Activated T-helper 17 cell treated with anti-CD3 and anti-CD28 coated beads, Interleukin-2, amount 50 U/mL, for 72 hours (primary cell): ENCODE data around the gene NDUFS7. TPM values are rescaled to one million over a fixed set of nuclear protein-coding genes. Genes with fewer than 3 reads are reported as not detected.

Experiments
- ATAC-seq: fragments of 150-1000 bp; cut with Tn5 transposase; replicated peaks from 2 replicates; pipeline ENCODE4 v1.10.0; 2021; ENCODE audit warnings: mild to moderate bottlenecking, moderate library complexity
- H3K27ac Mint-ChIP-seq: one replicate; pipeline ENCODE4 v1.8.0; 2022; ENCODE audit warnings: mixed read lengths
- H3K27me3 Mint-ChIP-seq: one replicate; pipeline ENCODE4 v1.8.0; 2022; ENCODE audit warnings: mixed read lengths
- H3K36me3 Mint-ChIP-seq: one replicate; pipeline ENCODE4 v1.8.0; 2022; ENCODE audit warnings: low read depth, mild to moderate bottlenecking, mixed read lengths
- H3K4me1 Mint-ChIP-seq: one replicate; pipeline ENCODE4 v1.8.0; 2022; ENCODE audit warnings: mixed read lengths
- H3K4me3 Mint-ChIP-seq: one replicate; pipeline ENCODE4 v1.8.0; 2022; ENCODE audit warnings: mild to moderate bottlenecking, mixed read lengths
- H3K9me3 Mint-ChIP-seq: one replicate; pipeline ENCODE4 v1.8.0; 2022; ENCODE audit warnings: mixed read lengths
- total RNA-seq, 2 donors: library from RNA; stranded (reverse); gene quantifications; one replicate each; pipeline ENCODE4 v1.2.3, GENCODE V29; 2022

Gene NDUFS7
- 10 to 100 TPM; 51.5 to 87.9 TPM for total RNA-seq

GRCh38 chr19:1383312-1384084 lies at the start of gene NDUFS7:
Gene NDUFS7 (plus strand): TSS chr19:1383907. CDS start chr19:1383927, 20 bp downstream.
- H3K9me3 Mint-ChIP-seq = peaks cover 3% of the 10 kb centered on the region
- no peaks in the 10 kb centered on the region for H3K27me3 Mint-ChIP-seq
- H3K4me1 Mint-ChIP-seq = peaks cover 14% of the 10 kb centered on the region
- peak within 1 kb of the TSS; percentile 100 for H3K27ac Mint-ChIP-seq
- peaks cover 13% of the 10 kb centered on the region for H3K36me3 Mint-ChIP-seq
- peak within 1 kb of the TSS; percentile 94 for H3K4me3 Mint-ChIP-seq
- peak; percentile 86 for ATAC-seq

- H3K4me1 Mint-ChIP-seq = no peaks in the 10 kb centered on the region
- peaks cover 4% of the 10 kb centered on the region for H3K27me3 Mint-ChIP-seq
- no peak overlapping the region for H3K4me3 Mint-ChIP-seq
- no peaks in the 10 kb centered on the region for H3K9me3 Mint-ChIP-seq
- no peak for ATAC-seq
- no peak overlapping the region for H3K27ac Mint-ChIP-seq
- no peaks in the 10 kb centered on the region for H3K36me3 Mint-ChIP-seq
Observed at GRCh38 chr19:1336079-1336684, 47.5 kb upstream of the NDUFS7 start.

- no peak overlapping the region for H3K4me3 Mint-ChIP-seq
- ATAC-seq = no peak
- no peaks in the 10 kb centered on the region for H3K9me3 Mint-ChIP-seq
- peaks cover 4% of the 10 kb centered on the region for H3K27me3 Mint-ChIP-seq
- H3K4me1 Mint-ChIP-seq = peaks cover 5% of the 10 kb centered on the region
- no peaks in the 10 kb centered on the region for H3K36me3 Mint-ChIP-seq
- H3K27ac Mint-ChIP-seq = no peak overlapping the region
Observed at GRCh38 chr19:1340681-1341469, 42.8 kb upstream of the NDUFS7 start.

GRCh38 chr19:1343041-1343440 lies 40.7 kb upstream of the NDUFS7 start:
- Mint-ChIP-seq H3K4me3 (no peak overlapping the region), H3K9me3 (no peaks in the 10 kb centered on the region), H3K27ac (no peak overlapping the region), H3K36me3 (no peaks in the 10 kb centered on the region), H3K27me3 (peaks cover 2% of the 10 kb centered on the region), H3K4me1 (peaks cover 5% of the 10 kb centered on the region)
- no peak for ATAC-seq

GRCh38 chr19:1349211-1349610 lies 34.5 kb upstream of the NDUFS7 start:
- no peaks in the 10 kb centered on the region for H3K36me3 Mint-ChIP-seq
- H3K9me3 Mint-ChIP-seq = no peaks in the 10 kb centered on the region
- H3K27ac Mint-ChIP-seq = peak overlapping the region; percentile 63
- H3K4me1 Mint-ChIP-seq = peaks cover 5% of the 10 kb centered on the region
- no peak overlapping the region for H3K4me3 Mint-ChIP-seq
- H3K27me3 Mint-ChIP-seq = no peaks in the 10 kb centered on the region
- ATAC-seq = no peak

GRCh38 chr19:1350867-1351266 lies 32.8 kb upstream of the NDUFS7 start:
- Mint-ChIP-seq H3K27ac (no peak overlapping the region), H3K27me3 (no peaks in the 10 kb centered on the region), H3K4me1 (peaks cover 4% of the 10 kb centered on the region), H3K4me3 (no peak overlapping the region), H3K9me3 (no peaks in the 10 kb centered on the region), H3K36me3 (peaks cover 4% of the 10 kb centered on the region)
- ATAC-seq = no peak

- H3K4me3 Mint-ChIP-seq = no peak overlapping the region
- ATAC-seq = no peak
- peaks cover 9% of the 10 kb centered on the region for H3K4me1 Mint-ChIP-seq
- H3K27me3 Mint-ChIP-seq = no peaks in the 10 kb centered on the region
- no peak overlapping the region for H3K27ac Mint-ChIP-seq
- H3K36me3 Mint-ChIP-seq = peaks cover 10% of the 10 kb centered on the region
- no peaks in the 10 kb centered on the region for H3K9me3 Mint-ChIP-seq
Observed at GRCh38 chr19:1351381-1351851, 32.3 kb upstream of the NDUFS7 start.

- H3K4me1 Mint-ChIP-seq = peaks cover 13% of the 10 kb centered on the region
- ATAC-seq = no peak
- peaks cover 27% of the 10 kb centered on the region for H3K36me3 Mint-ChIP-seq
- no peaks in the 10 kb centered on the region for H3K27me3 Mint-ChIP-seq
- no peak overlapping the region for H3K4me3 Mint-ChIP-seq
- H3K9me3 Mint-ChIP-seq = no peaks in the 10 kb centered on the region
- no peak overlapping the region for H3K27ac Mint-ChIP-seq
Observed at GRCh38 chr19:1353144-1353543, 30.6 kb upstream of the NDUFS7 start.

GRCh38 chr19:1354970-1355567 lies 28.6 kb upstream of the NDUFS7 start:
- H3K36me3 Mint-ChIP-seq = peaks cover 46% of the 10 kb centered on the region
- H3K9me3 Mint-ChIP-seq = no peaks in the 10 kb centered on the region
- peak overlapping the region; percentile 86 for H3K27ac Mint-ChIP-seq
- ATAC-seq = peak; percentile 76
- no peaks in the 10 kb centered on the region for H3K27me3 Mint-ChIP-seq
- H3K4me3 Mint-ChIP-seq = peak overlapping the region; percentile 94
- H3K4me1 Mint-ChIP-seq = peaks cover 13% of the 10 kb centered on the region

- Mint-ChIP-seq H3K27ac (peak overlapping the region; percentile 86), H3K4me3 (peak overlapping the region; percentile 94), H3K27me3 (no peaks in the 10 kb centered on the region), H3K4me1 (peaks cover 13% of the 10 kb centered on the region), H3K36me3 (peaks cover 52% of the 10 kb centered on the region), H3K9me3 (no peaks in the 10 kb centered on the region)
- no peak for ATAC-seq
Observed at GRCh38 chr19:1355568-1356507, 27.9 kb upstream of the NDUFS7 start.

- H3K4me1 Mint-ChIP-seq = peaks cover 13% of the 10 kb centered on the region
- no peak overlapping the region for H3K27ac Mint-ChIP-seq
- H3K27me3 Mint-ChIP-seq = no peaks in the 10 kb centered on the region
- no peak for ATAC-seq
- H3K4me3 Mint-ChIP-seq = peak overlapping the region; percentile 94
- H3K36me3 Mint-ChIP-seq = peaks cover 58% of the 10 kb centered on the region
- no peaks in the 10 kb centered on the region for H3K9me3 Mint-ChIP-seq
Observed at GRCh38 chr19:1356508-1356865, 27.2 kb upstream of the NDUFS7 start.

GRCh38 chr19:1357531-1358109 lies 26.1 kb upstream of the NDUFS7 start:
- Mint-ChIP-seq H3K27ac (no peak overlapping the region), H3K4me1 (peaks cover 18% of the 10 kb centered on the region), H3K27me3 (no peaks in the 10 kb centered on the region), H3K9me3 (no peaks in the 10 kb centered on the region), H3K4me3 (no peak overlapping the region), H3K36me3 (peaks cover 70% of the 10 kb centered on the region)
- no peak for ATAC-seq

- H3K4me3 Mint-ChIP-seq = no peak overlapping the region
- ATAC-seq = no peak
- H3K9me3 Mint-ChIP-seq = no peaks in the 10 kb centered on the region
- H3K27me3 Mint-ChIP-seq = no peaks in the 10 kb centered on the region
- peaks cover 95% of the 10 kb centered on the region for H3K36me3 Mint-ChIP-seq
- peaks cover 18% of the 10 kb centered on the region for H3K4me1 Mint-ChIP-seq
- H3K27ac Mint-ChIP-seq = no peak overlapping the region
Observed at GRCh38 chr19:1360126-1360817, 23.4 kb upstream of the NDUFS7 start.
